GM21723 (cell line): ENCODE results near the gene CAPN5.

Source experiments
- ATAC-seq: cut with Tn5 transposase; IDR thresholded peaks from one replicate; pipeline ENCODE4 v1.9.1; 2021; ENCODE audit warnings: mild to moderate bottlenecking, moderate library complexity; ENCODE audit not compliant: unreplicated experiment

CAPN5 gene

DNA sequence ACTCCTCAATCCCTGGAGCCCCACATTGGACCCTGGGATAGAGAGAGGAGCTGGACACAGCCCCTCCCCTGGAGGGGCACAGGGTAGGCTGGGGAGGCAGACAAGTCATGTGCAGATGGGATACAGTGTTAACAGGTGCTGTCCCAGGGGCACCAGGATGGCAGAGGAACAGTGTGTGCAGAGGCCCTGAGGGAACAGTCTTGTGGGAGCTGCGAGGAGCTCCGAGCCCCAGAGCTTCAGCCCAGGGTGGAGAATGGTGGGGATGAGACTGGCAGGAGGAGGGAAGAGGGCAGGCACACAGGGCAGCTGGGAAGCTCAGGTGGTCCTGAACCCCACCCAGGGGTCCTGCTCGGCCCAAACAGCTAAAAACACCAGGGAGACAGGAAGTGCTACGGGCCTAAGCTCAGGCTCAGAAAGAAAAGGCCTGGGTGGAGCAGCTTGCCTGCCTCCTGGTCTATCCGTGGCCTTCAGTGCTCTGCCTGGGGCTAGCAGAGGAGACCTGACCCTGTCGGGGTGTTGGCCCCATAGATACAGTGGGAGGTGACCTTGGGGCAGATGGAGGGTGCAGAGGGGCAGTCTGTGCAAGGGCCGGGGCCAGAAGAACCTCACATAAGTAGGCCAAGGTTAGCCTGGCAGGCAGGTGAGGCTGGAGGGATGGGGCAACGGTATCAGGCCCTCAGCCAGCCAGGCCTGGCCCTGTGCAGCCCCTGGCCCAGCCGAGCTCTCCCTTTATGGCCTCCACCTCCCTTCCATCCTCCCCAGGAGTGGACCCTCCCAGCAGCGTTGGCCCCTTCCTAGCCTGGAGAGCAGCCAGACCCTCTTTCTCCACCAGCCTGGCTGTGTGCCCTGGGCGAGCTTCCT, 15.4 kb downstream of the CAPN5 start:
- no peak for ATAC-seq

DNA sequence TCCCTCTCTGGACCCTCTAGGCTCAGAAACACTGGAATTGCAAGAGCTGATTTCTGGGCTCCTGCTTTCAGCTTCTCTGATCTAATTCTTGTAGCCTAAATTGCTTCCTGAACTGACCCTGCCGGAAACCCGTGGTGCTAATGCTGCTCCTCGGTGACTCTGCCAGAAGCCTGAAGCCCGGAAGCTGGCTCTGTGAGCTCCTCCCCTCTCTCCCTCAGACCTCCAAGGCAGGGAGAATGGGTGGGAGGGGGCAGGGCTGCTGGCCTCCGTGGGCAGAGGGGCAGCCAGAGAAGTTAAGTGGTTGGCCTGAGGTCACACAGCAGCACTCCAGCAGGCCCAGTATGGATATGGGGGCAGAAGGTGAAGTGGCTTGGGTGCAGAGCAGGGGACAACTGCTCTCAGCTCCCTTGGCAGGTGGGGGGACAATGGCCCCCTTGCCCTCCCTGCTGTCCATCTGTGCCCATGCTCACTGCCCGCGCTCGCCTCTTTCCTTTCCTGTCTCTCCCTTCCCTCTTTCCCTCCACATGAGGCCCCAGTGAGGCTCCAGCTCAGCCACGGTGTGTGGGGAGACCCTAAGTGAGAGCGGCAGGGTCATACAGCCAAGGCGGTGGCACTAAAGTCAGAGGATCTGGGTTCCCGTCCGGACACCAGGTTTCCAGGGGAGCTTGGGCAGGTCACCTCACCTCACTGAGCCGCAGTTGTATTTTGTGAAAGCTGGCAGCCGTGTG, 16.2 kb downstream of the CAPN5 start:
- ATAC-seq: no peak

DNA sequence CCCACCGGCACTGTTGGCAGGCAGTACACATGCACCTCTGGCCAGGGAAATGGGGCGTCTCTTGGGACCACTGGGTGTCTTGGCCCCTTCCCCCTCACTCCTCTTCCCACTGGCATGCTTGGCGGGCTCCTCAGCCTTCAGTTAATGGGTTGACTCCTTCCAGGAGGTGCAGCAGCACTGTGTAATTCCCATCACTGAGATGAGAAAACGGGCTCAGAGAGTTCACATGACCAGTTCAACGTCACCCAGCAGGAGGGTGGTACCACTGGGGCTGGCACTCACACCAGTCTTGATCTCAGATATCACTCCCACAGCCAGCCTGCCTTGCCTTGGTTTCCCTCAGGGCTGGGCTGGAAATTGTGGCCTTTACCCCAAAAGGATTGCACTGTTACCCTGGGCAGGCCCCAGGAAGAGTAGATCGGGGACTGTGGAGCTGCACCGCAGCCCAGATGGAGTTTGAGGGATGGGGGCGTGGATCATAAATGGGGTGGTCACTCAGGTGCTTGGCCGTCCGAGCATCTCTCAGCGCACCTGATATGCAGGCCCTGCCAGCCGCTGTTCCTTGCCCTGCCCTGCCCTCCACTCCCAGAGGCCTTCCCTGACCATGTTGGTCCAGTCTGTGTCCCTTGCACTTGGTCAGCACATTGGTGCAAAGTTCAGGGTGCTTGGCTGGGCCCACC, 16.9 kb downstream of the CAPN5 start:
- ATAC-seq: no peak

DNA sequence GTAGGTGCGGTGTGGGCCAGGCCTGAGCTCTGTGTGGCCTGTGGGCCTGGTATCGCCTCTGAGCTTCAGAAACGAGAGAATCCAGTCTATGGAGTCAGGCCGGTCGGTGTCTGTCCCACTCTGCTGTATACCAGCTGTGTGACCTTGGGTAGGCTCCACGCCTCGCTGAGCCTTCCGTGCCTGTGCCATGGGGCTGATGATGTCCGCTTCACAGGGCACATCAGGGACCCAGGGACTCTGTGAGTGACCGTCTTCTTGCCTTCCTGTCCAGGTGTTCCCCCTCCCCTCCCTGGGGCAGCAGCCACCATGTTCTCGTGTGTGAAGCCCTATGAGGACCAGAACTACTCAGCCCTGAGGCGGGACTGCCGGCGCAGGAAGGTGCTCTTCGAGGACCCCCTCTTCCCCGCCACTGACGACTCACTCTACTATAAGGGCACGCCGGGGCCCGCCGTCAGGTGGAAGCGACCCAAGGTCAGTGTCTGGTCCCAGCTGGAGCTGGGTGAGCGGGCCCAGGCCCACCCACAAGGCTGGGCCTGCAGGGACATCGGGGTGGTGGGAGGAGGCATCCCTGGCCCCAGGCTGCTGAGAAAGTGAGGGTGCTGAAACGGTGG, 17.9 kb downstream of the CAPN5 start:
- ATAC-seq: no peak

DNA sequence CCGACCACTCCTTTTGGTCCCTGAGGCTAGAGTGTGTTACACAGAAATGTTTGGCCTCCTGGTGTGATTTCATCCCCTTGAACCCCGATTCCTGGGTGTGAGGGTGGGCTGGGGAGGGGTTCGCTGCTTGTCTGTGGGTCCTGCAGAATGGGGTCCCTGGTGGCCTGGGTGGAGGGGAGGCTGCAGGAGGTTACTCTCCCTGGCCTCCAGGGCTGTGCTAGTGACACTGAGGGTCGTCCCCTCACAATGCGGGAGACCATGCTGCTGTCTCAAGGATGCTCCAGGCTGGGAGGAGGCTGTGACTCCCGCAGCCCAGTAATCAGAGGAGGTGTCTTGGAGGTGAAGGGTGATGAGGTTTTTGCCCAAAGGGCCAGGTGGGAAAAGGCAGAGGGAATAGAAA, 18.9 kb downstream of the CAPN5 start:
- ATAC-seq: no peak

DNA sequence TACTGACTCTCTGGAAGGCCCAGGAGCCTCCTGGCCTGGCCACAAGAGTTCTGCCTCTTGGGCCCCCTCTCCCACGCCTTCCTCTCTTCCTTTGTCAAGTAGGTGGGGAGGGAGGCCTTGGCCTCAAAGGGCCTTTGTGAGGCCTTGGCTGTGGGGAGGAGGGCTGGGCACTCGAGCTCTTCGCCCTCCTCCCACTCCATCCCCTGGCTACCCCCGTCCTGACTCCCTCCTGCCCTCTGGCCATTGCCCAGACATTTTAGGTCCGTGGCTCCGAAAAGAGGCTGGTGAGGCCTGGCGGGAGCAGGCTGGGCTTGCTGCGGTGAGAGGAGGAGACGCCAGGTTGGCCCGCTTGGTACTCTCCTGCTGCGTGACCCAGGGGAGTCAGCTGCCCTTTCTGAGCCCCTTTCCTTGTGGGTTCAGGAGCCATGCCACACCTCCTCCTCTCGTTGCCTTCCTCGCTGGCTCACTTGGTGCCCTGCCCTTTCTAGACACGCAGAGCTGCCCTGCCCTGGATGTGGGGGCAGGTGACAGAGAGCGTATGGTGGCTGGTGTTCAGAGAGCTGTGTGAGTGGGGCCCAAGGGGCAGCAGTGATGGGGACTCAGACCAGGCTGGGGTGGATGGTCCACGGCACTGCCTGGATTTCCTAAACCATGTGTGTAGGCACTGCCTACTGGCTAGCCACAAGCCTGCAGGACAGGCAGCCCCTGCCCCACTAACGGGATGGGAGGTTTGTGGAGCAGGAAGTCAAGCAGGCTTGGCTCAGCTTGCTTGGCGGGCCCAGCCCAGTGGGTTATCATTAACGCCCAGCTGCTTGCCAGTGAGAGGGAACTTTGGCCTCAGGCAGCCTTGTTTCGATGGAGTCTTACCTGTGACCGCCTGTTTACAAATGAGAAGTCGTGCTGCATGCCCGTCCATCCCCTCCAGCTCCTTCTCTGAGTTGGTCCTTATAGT, 20.0 kb downstream of the CAPN5 start:
- ATAC-seq: no peak

DNA sequence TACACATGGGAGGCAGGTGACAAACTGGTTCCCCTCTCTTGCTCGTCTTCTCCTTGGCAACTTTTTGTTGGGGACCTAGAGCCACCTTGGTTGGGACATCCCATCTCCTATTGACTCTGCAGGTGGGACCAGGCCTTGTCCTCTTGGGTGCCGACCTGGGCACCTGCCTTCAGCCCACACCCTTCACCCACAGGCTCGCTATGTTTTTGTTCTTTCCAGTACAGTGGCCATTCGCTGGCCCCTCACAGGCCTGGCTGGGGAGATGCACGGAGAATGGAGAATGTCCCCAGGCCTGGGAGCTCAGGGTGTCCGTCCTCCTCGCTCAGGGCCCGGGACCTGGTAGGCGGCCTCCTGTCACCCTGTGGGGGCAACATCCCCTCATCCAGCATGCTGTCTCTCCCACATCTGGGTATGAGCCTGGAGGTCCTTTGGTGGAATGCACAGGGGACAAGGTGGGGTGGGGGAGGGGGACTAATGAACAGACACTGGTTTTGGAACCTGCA, 21.0 kb downstream of the CAPN5 start:
- ATAC-seq: no peak

DNA sequence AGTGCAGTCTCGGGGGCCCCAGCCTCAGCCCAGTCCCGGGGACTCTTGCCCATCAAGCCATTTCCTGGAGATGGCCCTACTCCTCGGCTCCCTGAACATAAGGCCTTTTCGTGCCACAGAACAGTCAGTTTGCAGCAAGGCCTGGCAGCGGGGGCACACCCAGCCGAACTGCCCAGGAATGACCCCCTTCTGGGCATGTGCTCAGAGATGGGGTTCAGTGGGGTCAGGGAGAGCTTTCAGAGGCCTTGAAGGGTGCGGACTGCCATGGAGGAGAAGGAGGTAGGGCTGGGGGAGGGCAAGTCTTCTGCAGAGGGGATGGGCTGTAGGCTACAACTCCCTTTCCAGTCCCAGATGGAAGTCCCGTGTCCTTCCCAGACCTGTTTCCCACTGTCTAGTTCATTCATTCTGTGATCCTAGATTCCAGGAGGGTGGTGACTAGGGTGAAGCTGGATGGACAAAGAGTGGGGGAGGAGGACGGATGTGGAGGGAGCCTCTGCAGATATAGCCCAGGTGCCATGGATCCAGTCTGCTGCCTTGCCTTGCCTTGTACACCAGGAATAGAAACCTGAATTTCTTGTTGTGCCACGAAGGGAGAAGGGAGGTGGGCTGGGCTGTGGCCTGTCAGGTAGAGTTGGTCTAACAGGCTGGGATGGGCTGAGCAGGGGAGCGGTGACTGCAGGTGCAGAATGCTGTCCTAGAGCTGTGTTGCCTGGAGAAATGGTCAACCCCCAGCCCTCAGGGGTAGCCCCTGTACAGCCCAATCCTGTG, 21.6 kb downstream of the CAPN5 start:
- no peak for ATAC-seq

DNA sequence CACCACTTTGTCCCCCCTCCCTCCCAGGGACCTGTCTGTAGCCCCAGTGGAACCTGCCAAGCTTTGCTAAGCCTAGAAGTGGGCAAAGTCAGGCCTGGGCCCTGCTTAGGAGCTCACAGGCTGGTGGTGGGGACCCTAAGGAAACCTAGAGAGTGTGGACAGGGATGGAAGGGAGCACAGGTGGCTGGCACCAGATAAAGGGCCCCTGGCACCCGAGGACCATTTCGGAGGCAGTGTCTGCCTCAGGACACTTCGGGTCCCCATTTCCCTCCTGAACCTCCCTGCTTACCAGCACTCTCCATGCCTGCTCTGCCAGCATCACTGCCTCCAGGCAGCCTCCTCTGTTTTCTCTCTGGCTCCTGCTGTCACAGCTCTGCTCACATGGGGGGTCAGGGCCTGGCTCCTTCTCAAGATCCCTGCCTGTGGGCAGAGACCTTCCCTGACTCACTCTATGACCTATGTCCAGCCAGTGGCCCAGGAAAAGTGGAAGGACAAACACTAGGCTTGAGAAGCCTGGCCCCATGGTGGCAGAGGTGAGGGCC, 22.3 kb downstream of the CAPN5 start:
- no peak for ATAC-seq

DNA sequence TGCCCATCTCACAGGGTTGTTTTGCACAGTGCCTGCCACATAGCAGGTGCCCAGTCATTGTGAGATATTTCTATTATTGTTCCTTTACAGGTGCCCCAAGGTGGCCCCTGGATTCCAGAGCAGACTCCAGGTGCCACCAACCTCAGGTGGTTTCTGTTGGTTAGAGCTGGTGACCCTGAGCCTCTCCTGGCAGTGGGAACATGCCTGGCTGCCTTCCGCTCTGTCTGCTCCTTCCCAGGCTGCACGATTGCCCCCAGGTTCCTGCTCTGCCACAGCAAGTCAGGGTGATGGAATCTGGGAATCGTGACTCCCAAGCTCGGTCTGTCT, 23.2 kb downstream of the CAPN5 start:
- ATAC-seq: no peak

DNA sequence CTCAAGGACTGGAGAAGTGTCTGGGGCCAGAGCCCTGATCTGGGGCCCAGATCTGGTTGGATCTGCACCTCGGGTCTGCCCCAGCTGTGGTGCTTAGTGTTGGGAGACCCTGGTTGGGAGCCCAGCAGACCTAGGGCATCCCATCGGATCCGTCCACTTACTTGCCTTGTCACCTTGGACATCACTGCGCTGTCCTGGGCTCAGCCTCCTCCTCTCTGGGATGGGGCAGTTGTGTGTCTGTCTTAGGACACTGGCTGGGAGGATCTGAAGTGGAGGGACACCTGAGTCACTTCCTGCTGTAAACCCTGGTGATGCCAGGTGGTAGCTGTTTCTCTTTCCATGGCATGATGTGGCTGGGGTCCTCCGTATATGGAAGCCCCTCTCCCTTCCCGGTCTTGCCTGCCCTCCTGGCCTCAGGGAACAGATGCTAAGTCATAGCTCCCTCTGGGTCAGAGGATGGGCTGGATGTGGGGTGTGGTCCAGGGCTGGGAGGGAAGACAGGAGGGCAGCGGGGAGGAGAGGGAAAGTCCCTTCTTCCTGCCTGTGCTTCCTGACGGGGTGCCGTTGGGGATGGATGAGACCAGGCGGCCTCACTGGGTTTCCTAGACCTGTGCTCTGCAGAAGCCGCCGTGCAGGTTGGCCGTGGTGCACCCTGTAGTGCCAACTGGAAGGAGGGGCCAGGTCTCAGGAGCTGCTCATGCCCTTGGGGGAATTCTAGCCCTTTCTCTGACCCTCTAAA, 23.8 kb downstream of the CAPN5 start:
- peak; percentile 10 for ATAC-seq

DNA sequence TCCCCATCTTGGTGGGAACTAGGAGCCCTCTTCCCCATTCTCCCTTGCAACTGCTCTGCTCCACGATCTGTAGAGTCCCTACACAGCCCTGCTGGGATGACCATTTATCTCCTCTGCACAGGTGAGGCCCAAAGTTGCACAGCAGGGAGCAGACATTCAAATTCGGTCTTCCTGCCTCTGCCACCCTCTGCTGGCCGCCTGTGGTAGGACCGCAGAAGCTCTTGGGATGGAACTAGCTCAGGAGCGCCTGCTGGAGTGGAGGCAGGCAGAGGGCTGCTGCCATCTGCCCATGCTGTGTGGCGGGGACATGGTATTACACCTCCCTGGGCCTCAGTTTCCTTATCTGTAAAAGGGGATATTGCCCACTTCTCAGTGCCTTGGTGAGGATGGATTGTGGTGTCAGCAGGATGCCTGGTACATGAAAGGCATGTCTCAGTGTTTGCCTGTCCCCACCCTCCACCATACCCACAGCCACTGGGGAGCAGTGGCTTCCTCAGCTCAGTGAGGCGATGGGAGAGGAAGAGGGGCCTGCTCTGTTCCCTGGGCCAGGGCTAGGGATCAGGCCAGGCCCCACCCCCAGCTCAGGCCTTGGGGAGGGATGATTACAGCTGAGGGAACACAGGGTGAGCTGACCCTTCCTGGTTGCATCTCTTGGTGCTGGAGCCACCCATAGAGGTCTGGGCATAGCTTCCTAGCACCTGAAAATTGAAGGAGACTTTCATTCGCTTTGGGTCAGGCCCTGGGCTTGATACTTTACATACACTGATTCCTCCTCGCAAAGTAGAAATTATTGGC, 24.6 kb downstream of the CAPN5 start:
- peak; percentile 85 for ATAC-seq

DNA sequence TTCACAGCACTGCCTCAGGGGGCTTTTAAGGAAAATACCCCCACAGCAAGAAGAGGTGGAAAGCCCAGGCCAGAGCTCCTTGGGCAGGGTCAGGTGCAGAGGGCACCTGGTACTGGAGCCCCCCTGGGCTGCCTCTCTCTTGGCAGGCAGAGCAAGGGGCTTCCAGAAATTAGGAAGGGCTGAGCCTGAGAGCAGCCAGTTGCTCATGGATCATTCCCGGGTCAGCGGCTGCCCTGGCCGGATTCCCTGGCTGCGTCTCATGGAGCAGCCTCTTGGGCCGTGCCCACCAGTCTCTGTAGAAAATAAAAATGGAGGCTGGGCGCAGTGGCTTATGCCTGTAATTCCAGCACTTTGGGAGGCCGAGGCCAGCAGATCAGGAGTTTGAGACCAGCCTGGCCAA, 25.6 kb downstream of the CAPN5 start:
- no peak for ATAC-seq

DNA sequence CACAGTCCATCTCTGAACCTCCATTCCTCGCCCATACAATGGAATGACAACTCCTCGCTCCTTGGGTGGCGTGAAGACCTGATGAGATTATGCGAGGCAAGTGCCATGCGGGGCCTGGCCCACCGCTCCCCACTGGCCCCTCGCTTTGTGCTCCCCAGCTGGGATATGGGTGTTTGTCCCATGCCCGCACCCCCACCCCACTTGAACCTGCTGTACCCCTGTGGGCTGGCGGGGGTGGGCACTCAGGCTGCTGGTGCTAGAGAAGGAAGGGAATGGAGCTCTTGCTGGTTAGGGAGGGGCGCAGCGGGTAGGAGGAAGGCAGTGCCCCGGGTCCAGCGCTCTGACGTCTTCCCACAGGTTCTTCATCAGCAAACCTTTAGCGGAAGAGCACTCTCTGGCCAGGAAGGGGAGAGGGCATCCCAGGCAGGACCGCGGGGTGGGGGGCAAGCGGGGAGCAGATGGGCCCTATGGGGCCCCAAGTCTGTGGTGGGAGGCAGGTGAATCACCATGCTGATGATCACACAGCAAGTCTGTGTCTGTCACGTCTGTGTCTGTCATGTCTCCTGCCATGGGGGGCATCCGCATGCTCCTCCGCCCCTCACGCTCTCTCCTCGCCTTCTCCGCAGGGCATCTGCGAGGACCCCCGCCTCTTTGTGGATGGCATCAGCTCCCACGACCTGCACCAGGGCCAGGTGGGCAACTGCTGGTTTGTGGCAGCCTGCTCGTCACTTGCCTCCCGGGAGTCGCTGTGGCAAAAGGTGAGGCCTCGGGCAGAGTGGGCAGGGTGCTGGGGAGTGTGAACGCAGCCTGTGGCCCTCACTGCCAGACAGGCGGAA, 26.5 kb downstream of the CAPN5 start:
- no peak for ATAC-seq

DNA sequence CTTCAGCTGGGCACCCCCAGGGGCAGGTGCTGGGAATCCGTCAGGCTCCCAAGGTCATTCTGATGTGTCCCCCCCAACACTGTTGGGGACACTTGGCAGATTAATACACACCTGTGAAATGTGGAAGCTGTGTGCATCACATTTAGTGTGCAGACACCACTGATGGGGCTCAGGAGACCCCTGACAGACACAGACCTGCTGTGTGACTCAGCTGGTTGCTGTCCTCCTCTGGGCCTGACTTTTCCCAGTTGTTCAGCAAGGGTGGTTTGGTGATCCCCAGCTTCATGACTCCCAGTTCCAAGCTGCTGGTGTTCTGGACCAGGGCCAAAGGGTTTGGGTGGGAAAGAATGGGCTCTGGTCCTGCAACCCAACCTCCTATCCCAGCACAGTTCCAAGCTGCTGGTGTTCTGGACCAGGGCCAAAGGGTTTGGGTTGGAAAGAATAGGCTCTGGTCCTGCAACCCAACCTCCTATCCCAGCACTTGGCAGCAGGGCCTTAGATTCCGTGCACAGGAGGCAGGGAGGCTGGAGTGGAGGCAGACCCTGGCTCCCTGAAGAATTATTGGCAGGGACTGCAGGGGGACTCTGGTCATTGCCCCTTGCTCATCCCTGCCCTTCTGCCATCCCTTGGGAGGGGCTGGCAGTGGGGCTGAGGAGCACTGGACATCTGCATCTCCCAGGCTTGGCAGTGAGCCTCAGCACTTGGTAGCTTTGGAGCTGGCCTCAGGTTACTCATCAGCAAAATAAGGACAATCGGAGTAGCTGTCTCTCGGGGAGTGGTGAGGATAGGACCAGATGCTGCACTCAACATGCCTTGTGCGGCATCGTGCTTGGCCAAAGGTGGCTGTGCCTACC, 27.4 kb downstream of the CAPN5 start:
- ATAC-seq: no peak

DNA sequence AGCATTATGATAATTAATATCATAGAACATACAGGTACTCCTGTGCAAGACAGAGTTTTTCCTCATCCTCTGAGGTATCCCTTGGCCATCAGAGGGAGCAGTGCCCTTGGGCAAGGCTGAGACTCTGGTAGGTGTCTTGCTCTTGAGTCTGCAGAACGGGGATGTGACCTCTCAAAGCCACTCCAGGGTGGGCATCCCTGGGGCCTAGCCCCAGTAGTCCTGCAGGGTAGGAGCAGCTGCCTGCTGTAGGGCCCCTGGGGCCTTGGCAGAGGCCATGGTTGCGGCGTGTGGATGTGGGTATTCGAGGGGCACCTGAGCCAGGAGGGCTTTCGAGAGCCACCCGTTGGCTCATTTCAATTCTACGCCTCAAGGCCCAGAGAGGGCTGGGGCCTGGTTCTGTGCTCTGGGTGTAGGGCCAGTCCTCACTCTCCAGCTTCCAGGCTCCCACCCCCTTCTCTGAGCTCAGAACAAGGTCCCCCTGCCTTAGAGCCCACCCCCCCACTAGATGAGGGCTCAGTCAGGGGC, 28.1 kb downstream of the CAPN5 start:
- no peak for ATAC-seq
